SKM-1 (cell line): ENCODE results near the gene TBCC.
"Not testable (repeated sequence)": the region's sequence is repeated elsewhere in the genome, so short reads cannot be mapped to it uniquely, and the experiment has no call there.

Experiments
- DNase-seq: peaks from one replicate; lab custom pipeline; 2025; ENCODE audit not compliant: unreplicated experiment; lab: John Stamatoyannopoulos, UW

Gene TBCC

GRCh38 chr6:42735976-42736375 is 9.9 kb downstream of the TBCC start:
- no peak for DNase-seq

DNA sequence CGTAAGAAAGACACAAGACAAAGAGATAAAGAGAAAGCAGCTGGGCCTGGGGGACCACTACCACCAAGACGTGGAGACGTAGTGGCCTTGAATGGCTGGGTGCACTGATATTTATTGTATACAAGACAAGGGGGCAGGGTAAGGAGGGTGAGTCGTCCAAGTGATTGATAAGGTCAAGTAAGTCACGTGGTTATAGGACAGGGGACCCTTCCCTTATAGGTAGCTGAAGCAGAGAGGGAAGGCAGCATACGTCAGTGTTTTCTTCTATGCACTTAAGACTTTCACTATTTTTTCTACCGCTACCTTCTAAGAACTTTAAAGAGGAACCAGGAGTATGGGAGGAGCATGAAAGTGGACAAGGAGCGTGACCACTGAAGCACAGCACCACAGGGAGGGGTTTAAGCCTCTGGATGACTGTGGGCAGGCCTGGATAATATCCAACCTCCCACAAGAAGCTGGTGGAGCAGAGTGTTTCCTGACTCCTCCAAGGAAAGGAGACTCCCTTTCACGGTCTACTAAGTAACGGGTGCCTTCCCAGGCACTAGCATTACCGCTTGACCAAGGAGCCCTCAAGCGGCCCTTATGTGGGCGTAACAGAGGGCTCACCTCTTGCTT is 11.9 kb downstream of the TBCC start:
- DNase-seq = not testable (repeated sequence)

DNA sequence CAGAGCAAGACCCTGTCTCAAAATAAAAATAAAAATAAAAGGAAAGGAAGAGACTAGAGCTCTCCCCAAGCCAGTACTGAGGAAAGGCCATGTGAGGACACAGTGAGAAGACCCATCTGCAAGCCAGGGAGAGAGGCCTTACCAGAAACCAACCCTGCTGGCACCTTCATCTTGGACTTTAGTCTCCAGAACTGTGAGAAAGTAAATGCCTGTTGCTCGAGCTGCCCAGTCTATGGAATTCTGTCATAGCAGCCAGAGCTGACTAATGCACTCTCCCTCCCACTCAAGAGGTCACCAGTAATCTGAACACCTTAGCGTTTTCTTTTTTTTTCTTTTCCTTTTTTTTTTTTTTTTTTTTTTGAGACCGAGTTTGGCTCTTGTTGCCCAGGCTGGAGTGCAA is 16.2 kb downstream of the TBCC start:
- no peak for DNase-seq

DNA sequence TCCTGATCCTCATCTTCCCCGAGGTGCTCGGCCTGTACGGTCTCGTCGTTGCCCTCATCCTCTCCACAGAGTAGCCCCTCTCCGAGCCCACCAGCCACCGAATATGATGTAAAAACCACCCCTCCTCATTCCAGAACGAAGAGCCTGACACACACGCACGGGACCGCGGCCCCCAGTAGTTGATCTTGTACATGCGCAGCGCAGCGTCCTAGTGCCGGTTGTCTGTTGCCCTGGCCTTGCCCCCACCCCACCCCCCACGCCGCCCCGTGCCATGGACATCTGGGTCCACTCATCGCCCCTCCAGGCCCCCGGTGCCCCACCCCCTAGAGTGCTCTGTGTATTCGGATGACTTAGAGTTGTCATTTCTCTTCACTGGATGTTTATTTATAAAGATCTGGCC is 18.3 kb downstream of the TBCC start:
- DNase-seq = no peak

GRCh38 chr6:42727087-42727611 is 18.8 kb downstream of the TBCC start:
- no peak for DNase-seq

DNA sequence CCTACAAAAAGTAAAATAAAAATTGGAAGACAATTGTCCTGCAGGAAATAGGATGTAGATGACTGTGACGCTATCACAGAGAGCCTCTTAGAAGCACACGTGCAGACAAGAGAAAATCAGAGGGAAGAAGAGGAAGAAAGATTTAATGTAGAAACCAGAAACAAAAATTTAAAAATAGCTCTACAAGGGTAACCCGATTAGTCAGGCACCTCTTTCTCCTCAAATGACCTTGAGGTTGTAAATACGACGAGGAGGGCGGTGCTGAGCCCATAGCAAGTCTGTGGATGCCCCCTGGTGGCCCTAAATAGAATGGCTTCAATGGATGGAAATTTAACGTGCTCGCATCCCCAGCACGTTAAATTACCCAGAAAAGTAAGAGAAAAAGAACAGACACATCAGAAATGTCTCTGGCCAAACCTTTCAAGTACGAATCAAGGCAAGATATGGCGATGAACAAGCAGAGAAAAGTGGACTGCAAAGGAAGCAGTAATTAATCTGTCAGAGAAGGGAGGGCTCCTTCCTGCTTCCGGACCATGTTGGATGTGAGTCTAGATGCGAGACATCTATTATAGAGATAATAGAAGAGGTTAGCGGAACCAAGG is 19.3 kb downstream of the TBCC start:
- DNase-seq = peak; percentile 88

GRCh38 chr6:42726026-42726425 is 19.9 kb downstream of the TBCC start:
- DNase-seq = no peak

- DNase-seq = no peak
Measured at GRCh38 chr6:42724825-42725224, 21.1 kb downstream of the TBCC start.

- DNase-seq = no peak
Measured at GRCh38 chr6:42722497-42722896, 23.4 kb downstream of the TBCC start, which contains the start of gene PRPH2. Gene PRPH2, minus strand, starts transcription at chr6:42722597. Its CDS starts 263 bp downstream, at chr6:42722334.

- DNase-seq = no peak
Measured at GRCh38 chr6:42720739-42721138, 25.2 kb downstream of the TBCC start.

DNA sequence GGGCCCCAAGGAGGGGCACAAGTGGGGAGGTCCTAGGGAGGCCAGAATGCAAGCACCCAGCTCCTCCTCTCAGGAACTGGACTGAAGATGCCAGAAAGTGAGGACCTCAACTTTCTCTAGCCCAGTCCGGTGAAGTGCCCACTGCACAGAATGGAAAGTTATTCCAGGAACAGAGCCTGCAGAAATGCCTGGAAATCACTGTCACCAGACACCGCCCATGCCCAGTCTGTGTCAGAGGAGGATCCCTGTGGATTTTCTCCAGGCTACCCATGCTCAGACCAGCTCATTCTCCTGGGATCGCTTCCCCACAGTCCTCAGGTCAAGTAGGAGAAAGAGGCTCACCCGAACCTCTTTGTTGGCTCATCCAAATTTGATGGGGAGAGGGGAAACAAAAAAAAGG is 30.0 kb downstream of the TBCC start:
- no peak for DNase-seq

DNA sequence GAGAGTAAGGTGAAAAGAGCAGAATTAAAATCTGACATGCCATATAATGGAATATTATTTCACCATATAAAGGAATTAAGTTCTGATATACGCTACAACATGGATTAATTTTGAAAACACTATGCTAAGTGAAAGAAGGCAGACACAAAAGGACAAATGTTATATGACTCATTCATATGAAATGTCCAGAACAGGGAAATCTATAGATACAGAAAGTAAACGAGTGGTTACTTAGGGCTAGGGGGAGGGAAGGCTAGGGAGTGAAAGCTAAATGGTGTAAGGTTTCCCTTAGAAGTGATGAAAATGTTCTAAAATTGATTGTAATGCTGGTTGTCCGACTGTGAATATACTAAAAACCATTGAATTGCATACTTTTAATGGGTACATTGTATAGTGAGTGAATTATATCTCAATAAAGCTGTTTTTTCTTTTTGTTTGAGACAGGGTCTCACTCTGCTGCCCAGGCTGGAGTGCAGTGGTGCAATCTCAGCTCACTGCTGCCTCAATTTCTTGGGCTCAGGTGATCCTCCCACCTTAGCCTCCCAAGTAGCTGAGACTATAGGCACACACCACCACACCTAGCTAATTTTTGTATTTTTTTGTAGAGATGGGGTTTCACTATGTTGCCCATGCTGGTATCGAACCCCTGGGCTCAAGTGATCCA is 31.7 kb downstream of the TBCC start:
- no peak for DNase-seq

- DNase-seq = no peak
Measured at GRCh38 chr6:42711930-42712329, 34.0 kb downstream of the TBCC start.

GRCh38 chr6:42710316-42710715 is 35.6 kb downstream of the TBCC start:
- DNase-seq = no peak

DNA sequence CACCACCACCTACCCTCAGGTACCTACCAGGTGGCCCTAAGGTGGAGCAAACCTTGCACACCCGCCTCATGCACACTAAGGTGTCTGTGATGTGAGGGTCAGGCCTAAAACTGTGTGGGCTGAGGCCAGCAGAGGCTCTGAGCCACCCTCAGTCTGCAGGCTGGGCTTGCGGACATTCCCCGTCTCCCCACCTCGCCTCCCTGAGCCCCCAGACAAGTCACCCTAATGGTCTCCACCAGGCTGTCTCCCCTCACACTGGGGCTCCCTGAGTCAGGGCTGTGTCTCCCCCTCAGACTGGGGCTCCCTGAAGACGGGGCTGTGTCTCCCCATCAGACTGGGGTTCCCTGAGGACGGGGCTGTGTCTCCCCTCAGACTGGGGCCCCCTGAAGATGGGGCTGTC is 36.0 kb downstream of the TBCC start:
- no peak for DNase-seq

DNA sequence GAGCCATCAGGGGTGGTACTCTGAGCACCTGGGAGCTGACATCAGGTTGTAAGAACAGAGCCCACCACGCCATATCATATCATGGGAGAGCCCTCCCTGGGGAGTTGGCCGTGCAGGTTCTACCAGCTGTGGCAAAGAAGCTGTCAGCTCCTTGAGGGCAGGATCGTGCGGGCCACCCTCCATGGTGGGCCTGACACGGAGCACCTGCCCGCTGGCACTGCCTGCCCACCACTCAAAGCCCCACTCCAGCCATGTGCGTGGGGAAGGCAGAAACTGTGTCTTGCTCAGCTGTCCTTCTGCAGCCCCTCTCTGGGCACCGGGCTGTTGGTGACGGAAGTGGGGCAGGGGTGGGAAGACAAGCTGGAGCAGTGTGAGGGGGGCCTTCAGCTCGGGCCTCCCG is 37.8 kb downstream of the TBCC start:
- DNase-seq = no peak

DNA sequence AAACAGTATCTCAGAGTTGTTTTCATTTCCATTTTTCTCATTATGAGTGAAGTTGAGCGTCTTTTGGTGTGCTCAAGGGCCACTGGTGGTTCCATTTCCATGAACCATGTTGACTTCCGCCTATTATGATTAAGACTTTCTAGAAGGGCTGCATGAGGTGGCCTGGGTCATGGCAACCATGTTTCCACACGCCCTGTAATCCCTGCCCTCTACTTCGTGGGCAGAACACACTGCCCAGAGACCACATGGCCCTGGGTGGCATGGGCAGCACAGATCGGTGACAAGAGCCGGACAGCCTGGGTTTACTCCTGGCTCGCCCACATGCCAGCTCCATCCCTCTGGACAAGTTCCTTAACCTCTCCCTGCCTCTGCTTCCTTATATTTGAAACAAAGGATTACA is 38.3 kb downstream of the TBCC start:
- DNase-seq = no peak

DNA sequence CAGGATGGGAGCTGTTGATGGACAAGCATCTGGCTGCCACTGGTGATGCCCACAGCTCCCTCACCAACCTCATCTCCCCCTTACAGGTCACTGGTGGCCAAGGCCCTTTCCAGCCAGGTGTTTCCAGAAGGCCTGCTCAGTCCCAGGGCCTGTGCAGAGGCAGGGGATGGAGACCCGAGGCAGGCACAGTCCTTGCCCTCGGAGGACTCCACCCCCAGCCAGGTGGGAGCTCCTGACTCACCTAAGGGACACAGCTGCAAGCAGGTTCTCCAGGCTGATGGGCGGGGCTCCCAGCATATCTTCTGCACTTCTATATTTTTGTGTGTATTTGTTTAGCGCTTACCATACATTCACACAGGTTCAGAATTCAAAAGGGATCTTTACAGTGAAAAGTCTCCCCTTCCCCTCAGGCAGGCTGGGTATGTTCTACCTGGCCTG is 40.9 kb downstream of the TBCC start:
- DNase-seq = no peak

DNA sequence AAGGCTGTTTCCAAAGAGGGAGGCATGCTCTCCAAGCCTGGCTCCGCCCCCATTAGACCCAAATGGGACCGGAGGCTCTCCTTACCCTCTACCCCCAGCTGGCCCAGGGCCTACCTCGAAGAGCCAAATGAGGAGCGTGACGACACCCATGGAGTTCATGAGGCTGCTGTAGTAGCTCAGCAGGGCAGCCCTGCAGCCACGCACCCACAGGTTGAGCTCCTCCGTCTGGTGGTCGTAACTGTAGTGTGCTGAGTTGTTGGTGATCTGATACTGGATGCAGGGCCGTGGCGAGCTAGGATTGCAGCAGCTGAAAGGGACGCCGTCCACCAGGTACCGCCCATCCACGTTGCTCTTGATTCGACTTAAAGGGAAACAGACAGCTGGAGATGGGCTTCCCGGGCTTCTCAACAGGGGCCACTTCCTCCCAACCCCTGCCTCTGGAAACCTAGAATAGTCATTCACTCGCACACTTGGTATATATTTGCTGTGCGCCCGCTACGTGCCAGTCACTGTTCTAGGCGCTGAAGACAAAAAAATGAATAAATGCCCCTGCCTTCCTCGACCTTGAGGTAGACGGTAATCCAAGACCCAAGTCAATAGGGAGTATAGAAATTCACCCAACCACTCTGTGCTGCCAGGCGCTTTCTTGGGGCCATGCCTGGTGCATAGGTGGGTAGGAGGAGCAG is 41.5 kb downstream of the TBCC start:
- DNase-seq = no peak

- not testable (repeated sequence) for DNase-seq
Measured at GRCh38 chr6:42702786-42703185, 43.1 kb downstream of the TBCC start.

GRCh38 chr6:42702200-42702599 is 43.7 kb downstream of the TBCC start:
- no peak for DNase-seq

DNA sequence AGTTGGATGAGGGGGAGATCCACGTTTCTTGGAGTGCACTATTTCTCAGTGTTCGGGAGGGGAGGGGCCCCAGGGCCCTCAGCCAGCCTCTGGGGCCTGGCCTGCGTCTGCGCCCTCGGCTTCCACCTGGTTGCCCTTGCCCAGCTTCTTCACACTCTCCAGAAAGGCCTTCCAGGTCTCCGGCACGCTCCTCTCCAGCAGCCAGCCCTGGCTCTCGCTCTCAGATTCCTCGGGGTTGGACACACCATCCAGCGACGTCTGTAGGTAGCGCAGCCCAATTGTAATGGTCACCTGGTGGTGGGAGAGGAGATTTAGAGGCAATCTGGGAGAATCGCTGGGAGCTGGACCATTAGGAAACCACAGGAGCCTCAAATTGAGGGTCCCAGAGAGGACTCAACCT is 47.7 kb downstream of the TBCC start:
- no peak for DNase-seq
